GM13976 (cell line): ENCODE results near the gene DEFB118.
"Not testable (repeated sequence)": the region's sequence is repeated elsewhere in the genome, so short reads cannot be mapped to it uniquely, and the experiment has no call there.

Source experiments
- DNase-seq: peaks from one replicate; pipeline ENCODE4 v3.0.0; 2012; ENCODE audit warnings: low spot score
- in situ Hi-C: fragments of 300-500 bp; cut with MboI; formaldehyde crosslinking; loops from one replicate; pipeline ENCODE4 v1.12.0; 2022; ENCODE audit warnings: low sequenced_read_pairs, mixed read lengths, inconsistent platforms; ENCODE audit not compliant: unreplicated experiment
- TF ChIP-seq, protein P1 (sequence below): IDR thresholded peaks from 2 replicates; pipeline ENCODE4 v1.5.1; 2012; ENCODE audit warnings: borderline replicate concordance, mild to moderate bottlenecking; ENCODE audit not compliant: insufficient read depth; ENCODE audit errors: extremely low read depth, missing control alignments, control extremely low read depth

DEFB118 gene, protein sequence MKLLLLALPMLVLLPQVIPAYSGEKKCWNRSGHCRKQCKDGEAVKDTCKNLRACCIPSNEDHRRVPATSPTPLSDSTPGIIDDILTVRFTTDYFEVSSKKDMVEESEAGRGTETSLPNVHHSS

DNA sequence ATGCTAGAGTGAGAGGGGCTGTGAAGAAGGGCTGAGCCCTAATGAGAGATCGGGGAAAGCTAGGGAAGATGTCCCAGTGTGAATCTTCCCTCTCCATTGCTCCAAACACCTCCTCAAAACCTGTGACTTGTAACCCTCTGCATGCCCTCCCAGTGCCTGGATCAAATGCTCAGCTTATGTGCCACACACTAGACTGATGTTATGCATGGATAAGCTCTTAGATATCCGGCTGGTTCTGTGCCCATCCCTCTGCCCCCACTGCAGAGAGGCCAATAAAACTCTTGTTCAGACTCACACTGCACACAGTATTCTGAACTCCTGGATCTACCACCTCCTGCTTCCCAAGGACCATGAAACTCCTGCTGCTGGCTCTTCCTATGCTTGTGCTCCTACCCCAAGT is at the start of gene DEFB118:
DEFB118 (plus strand) TSS at position 301 of the 400 bp plus-strand sequence; CDS start at position 351, 50 bp downstream.
- TF ChIP-seq, protein P1, sequence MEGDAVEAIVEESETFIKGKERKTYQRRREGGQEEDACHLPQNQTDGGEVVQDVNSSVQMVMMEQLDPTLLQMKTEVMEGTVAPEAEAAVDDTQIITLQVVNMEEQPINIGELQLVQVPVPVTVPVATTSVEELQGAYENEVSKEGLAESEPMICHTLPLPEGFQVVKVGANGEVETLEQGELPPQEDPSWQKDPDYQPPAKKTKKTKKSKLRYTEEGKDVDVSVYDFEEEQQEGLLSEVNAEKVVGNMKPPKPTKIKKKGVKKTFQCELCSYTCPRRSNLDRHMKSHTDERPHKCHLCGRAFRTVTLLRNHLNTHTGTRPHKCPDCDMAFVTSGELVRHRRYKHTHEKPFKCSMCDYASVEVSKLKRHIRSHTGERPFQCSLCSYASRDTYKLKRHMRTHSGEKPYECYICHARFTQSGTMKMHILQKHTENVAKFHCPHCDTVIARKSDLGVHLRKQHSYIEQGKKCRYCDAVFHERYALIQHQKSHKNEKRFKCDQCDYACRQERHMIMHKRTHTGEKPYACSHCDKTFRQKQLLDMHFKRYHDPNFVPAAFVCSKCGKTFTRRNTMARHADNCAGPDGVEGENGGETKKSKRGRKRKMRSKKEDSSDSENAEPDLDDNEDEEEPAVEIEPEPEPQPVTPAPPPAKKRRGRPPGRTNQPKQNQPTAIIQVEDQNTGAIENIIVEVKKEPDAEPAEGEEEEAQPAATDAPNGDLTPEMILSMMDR, result no peak
- in situ Hi-C loops, result no loop called here
- no peak for DNase-seq

DNA sequence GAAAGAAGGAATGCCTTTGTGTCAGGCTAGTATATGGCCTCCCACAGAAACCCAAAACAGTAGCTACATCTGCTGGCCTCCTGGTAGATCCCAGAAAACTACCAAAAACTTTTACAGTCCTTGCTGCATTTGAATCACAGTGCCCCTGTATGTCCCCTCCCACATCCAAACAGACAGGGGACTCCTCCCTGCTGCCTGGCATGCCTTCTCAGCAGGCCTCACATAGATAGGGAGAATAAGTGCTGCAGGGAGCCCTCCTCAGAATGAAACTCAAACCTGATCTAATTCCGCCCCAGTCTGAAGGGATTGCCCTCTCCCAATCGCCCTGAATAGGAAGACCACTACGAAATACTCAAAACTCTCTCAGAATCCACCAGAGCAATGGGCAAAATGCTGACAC is 45.9 kb upstream of the DEFB118 start:
- TF ChIP-seq, protein P1, result no peak
- DNase-seq, result no peak
- in situ Hi-C loops, result no loop called here

DNA sequence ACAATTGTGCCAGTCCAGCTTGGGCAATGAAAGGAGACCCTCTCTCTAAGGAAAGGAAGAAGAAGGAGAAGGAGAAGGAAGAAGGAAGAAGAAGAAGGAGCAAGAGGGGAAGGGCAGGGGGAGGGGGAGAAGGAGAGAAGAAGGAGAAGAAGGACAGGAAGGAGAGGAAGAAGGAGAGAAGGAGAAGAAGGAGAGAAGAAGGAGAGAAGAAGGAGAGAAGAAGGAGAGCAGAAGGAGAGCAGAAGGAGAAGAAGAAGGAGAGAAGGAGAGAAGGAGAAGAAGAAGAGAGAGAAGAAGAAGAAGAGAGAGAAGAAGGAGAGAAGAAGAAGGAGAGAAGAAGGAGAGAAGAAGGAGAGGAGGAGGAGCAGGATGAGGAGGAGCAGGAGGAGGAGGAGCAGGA is 37.5 kb upstream of the DEFB118 start:
- in situ Hi-C loops, result no loop called here
- no peak for DNase-seq

DNA sequence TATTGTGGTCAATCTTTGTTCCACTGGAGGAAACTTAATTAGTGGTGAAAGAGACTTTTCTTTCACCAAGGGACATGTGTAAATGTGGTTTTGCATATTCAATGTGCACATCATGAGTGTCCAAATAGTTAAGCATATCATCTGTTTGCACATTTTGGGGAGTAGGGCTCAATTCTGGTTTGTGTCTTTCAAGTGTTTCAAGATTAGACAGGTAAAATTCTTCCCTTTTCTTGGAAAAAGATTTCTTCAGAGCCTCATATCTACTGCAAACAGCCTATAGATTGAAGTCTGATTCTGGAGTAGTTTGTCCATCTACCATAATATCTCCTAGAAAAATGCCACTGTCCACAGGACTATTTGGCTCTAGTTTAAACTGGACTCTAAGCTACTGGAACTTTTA is 26.9 kb upstream of the DEFB118 start:
- in situ Hi-C loops, result no loop called here
- TF ChIP-seq, protein P1, result no peak
- no peak for DNase-seq

More for the DNA sequence above, 37.5 kb upstream of the DEFB118 start:
- TF ChIP-seq, protein P1, result no peak

DNA sequence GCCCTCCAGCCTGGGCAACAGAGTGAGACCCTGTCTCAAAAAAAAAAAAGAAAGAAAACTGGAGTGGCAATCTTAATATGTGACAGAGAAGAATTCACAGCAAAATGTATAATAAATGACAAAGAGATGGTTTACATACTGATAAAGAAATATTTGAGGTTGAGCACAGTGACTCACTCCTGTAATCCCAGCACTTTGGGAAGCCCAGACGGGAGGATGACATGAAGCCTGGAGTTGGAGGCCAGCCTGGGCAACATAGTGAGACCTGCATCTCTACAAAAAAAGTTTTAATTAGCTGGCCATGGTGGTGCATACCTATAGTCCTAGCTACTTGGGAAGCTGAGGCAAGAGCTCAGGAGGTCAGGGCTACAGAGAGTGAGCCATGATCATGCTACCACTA is 12.4 kb upstream of the DEFB118 start:
- TF ChIP-seq, protein P1, result no peak
- in situ Hi-C loops, result no loop called here
- DNase-seq, result no peak

DNA sequence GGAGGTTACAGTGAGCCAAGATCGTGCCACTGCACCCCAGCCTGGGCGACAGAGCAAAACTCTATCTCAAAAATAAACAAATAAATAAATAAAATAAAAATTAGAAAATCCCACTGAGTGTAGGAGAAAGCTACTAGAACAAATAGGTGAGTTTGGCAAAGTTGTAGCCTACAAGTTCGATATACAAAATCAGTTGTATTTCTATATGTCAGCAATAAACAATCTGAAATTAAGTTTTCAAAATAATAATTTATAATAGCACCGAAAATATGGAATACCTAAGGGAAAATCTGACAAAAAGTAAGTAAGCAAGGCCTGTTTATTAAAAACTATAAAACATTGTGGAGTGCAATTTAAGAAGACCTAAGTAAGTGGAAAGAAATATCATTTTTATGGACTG is 5.1 kb upstream of the DEFB118 start:
- DNase-seq, result no peak
- in situ Hi-C loops, result no loop called here
- TF ChIP-seq, protein P1, result no peak

DNA sequence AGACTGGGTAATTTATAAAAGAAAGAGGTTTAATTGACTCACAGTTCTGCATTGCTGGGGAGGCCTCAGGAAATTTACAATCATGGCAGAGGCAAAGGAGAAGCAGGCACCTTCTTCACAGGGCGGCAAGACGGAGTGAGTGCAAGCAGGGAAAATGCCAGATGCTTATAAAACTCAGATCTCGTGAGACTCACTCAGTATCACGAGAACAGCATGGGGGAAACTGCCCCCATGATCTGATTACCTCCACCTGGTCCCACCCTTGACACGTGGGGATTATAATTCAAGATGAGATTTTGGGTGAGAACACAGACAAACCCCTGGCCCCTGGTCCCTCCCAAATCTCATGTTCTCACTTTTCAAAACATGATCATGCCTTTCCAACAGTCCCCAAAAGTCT is 4.1 kb upstream of the DEFB118 start:
- DNase-seq, in situ Hi-C loops: not testable (repeated sequence)
